ENCODE measurements around the gene KIAA0319L.

The KIAA0319L gene

GRCh38 chr1:35557118-35557610 is at the start of gene KIAA0319L:
Gene KIAA0319L, minus strand, starts transcription at chr1:35557403. Its CDS starts 2,912 bp downstream, at chr1:35554491.
- Mint-ChIP-seq H3K9me3 (no peaks in the 10 kb centered on the region), H3K4me3 (peak within 1 kb of the TSS; percentile 98), H3K36me3 (peaks cover 59% of the 10 kb centered on the region), H3K27ac (peak within 1 kb of the TSS; percentile 99), H3K4me1 (peaks cover 66% of the 10 kb centered on the region)
- ATAC-seq (peak; percentile 82), DNase-seq (ENCODE audit: low spot score in 2 of 2) (peak; percentile 88 to 97)

DNA sequence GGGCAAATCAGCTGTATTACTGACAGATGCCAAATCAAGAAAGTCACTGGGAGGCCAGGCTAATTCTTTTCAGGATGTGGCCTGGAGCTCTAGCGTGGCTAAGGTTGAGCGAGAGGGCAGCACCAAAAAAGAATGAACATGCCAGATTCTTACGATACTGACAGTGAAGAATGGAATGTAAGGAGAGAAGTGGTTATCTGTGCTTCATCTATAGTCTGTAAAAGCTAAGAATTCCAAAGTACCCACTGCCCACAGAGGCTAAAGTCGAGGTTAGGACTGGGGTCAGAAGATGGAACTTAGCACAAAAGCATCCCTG is 48.6 kb upstream of the KIAA0319L start:
- Mint-ChIP-seq H3K4me3 (no peak overlapping the region), H3K9me3 (no peaks in the 10 kb centered on the region), H3K36me3 (peaks cover 97% of the 10 kb centered on the region), H3K4me1 (peaks cover 8% of the 10 kb centered on the region), H3K27ac (peak overlapping the region; percentile 78)
- ATAC-seq: no peak
- DNase-seq (ENCODE audit: low spot score in 2 of 2): no peak

DNA sequence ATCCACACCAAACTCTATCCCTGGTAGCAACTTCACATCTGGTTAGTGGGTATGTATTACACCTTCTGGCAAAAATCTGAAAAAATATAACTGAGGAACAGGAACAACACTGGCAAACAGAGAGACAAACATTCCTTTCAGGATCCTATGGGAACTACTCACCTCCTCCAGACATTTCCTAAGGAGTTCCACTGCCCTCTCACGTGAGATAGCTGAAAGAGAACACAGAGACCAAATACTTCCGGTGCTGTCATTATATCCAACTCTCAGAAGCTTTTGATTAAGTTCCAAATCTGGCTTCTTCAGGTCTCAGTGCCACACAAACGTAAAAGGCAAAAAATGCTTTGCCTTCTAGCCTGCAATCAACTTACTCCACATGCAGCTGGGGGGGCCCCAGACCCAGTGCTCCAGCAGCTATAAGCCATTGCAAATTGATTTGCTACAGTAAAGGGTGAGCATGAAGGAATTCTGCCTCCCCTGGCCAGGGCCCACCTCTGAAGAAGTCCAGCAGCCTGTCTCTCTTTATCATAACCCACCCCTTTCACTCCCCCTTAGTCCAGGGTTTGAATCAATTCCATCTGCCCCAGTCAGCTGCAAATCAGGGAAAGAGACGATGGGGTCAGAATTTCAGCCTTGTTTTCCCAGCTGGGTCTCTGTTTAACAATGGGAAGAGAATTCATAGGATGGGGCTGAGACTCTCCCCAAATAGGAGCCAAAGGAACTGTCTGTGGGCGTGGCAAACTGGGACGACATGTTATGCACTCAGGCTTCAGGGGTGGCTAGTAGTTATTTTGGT is 48.1 kb upstream of the KIAA0319L start:
- Mint-ChIP-seq H3K27ac (peak overlapping the region; percentile 78), H3K36me3 (peaks cover 97% of the 10 kb centered on the region), H3K4me1 (peaks cover 8% of the 10 kb centered on the region), H3K9me3 (no peaks in the 10 kb centered on the region), H3K4me3 (no peak overlapping the region)
- ATAC-seq (no peak), DNase-seq (ENCODE audit: low spot score in 2 of 2) (no peak)

GRCh38 chr1:35603941-35604340 is 46.7 kb upstream of the KIAA0319L start:
- no peaks in the 10 kb centered on the region for H3K9me3 Mint-ChIP-seq
- DNase-seq (ENCODE audit: low spot score in 2 of 2) (no peak), ATAC-seq (no peak)
- no peak overlapping the region for H3K4me3 Mint-ChIP-seq
- peaks cover 97% of the 10 kb centered on the region for H3K36me3 Mint-ChIP-seq
- peaks cover 8% of the 10 kb centered on the region for H3K4me1 Mint-ChIP-seq
- H3K27ac Mint-ChIP-seq: no peak overlapping the region

- Mint-ChIP-seq H3K4me3 (no peak overlapping the region), H3K27ac (no peak overlapping the region), H3K36me3 (peaks cover 97% of the 10 kb centered on the region), H3K9me3 (no peaks in the 10 kb centered on the region), H3K4me1 (peaks cover 8% of the 10 kb centered on the region)
- DNase-seq (ENCODE audit: low spot score in 2 of 2) (no peak), ATAC-seq (no peak)
Observed at GRCh38 chr1:35603468-35603867, 46.3 kb upstream of the KIAA0319L start.

DNA sequence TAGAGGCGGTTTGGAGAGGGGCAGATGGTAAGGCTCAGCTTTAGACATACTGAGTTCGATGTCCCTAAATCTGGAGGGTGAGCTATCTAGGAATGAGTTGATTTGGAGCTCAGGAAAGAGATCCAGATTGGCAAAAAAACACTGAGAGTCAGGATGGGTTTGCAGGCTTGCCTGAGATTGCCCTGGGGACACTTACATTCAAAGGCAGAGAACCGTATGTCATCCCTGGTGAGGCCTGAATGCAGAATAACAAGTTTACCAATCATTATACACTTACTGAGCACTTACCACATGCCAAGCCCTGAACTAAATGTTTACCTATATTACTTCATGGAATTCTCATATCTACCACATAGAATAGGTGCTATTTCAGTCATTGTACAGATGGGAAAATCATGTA is 43.4 kb upstream of the KIAA0319L start:
- H3K9me3 Mint-ChIP-seq: no peaks in the 10 kb centered on the region
- no peak overlapping the region for H3K27ac Mint-ChIP-seq
- H3K4me1 Mint-ChIP-seq: no peaks in the 10 kb centered on the region
- no peak overlapping the region for H3K4me3 Mint-ChIP-seq
- ATAC-seq (no peak), DNase-seq (ENCODE audit: low spot score in 2 of 2) (no peak)
- peaks cover 68% of the 10 kb centered on the region for H3K36me3 Mint-ChIP-seq

DNA sequence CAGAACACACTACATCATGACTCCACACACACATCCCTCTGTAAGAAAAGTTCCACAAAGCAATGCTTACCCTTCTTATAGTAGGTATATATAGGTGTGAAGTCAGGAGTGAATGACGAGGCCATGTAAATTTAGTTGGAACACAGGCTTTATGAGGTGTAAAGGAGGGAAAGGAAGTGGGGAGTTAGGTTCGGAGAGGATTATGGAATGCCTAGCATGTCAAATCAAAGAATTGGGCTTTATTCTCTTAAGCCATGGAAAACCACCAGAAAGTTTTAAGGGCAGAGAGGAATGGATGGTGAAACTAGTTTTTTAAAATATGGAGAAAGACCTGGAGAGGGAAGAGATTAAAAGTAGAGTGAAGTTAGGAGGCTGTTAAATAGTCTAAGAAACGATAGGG is 42.2 kb upstream of the KIAA0319L start:
- Mint-ChIP-seq H3K27ac (no peak overlapping the region), H3K4me3 (no peak overlapping the region), H3K9me3 (no peaks in the 10 kb centered on the region), H3K4me1 (no peaks in the 10 kb centered on the region), H3K36me3 (peaks cover 59% of the 10 kb centered on the region)
- DNase-seq (ENCODE audit: low spot score in 2 of 2): no peak
- no peak for ATAC-seq

DNA sequence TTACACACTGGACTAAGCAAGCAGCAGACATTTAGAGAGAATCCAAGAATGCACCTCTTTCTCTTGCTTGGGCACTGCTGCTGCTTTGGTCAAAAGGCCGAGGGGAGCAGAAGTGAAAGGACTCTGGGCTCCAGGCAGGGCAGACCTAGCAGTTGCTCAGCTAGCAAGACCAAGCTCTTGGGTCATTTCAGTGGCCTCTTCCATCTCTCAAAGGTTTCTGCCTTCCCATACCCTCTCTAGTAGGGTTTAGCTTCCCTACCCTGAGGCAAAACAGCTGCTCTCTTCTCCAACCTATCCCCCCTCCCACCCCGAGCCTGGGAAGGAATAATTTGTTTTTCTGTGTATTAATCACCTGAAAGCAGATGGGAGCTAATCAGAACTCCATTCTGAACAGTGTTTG is 41.7 kb upstream of the KIAA0319L start:
- Mint-ChIP-seq H3K4me3 (no peak overlapping the region), H3K27ac (no peak overlapping the region), H3K4me1 (no peaks in the 10 kb centered on the region), H3K9me3 (no peaks in the 10 kb centered on the region), H3K36me3 (peaks cover 54% of the 10 kb centered on the region)
- ATAC-seq: no peak
- DNase-seq (ENCODE audit: low spot score in 2 of 2): no peak

GRCh38 chr1:35597870-35598269 is 40.7 kb upstream of the KIAA0319L start:
- H3K4me3 Mint-ChIP-seq: no peak overlapping the region
- no peak for DNase-seq (ENCODE audit: low spot score in 2 of 2)
- H3K36me3 Mint-ChIP-seq: peaks cover 46% of the 10 kb centered on the region
- no peak overlapping the region for H3K27ac Mint-ChIP-seq
- no peaks in the 10 kb centered on the region for H3K9me3 Mint-ChIP-seq
- peaks cover 7% of the 10 kb centered on the region for H3K4me1 Mint-ChIP-seq
- ATAC-seq: no peak

- H3K27ac Mint-ChIP-seq: peak overlapping the region; percentile 75
- H3K4me3 Mint-ChIP-seq: no peak overlapping the region
- H3K4me1 Mint-ChIP-seq: peaks cover 11% of the 10 kb centered on the region
- ATAC-seq (no peak), DNase-seq (ENCODE audit: low spot score in 2 of 2) (no peak)
- H3K9me3 Mint-ChIP-seq: no peaks in the 10 kb centered on the region
- H3K36me3 Mint-ChIP-seq: peaks cover 28% of the 10 kb centered on the region
Observed at GRCh38 chr1:35595684-35596083, 38.5 kb upstream of the KIAA0319L start.

DNA sequence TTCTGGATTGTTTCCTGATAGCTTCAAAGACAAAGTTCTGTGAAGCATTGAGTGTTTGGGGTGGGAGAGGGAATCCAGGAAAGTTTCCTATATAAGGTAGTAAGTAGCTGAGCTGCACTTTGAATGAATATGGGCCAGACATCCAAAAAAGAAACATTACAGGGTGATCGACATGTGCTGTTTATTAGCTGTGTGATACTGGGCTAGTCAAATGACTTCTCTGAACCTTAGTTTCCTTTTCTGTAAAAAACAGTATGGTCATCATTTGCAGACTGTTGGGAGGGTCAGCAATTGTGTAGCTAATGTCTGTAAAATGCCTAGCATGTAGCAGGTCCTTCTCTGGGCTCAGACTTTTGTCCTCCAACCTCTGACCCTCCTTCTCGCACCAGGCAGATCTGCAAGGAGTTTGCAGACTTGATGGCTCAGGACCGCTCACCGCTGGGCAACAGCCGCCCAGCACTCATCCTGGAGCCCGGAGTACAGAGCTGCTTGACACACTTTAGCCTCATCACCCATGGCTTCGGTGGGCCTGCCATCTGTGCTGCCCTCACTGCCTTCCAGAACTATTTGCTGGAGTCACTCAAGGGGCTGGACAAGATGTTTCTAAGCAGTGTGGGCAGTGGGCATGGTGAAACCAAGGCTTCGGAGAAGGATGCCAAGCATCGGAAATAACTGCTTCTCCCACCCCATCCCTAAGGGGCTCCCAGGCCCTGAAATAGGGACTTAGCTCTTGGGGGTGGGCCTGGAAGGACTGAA is 37.0 kb upstream of the KIAA0319L start:
- DNase-seq (ENCODE audit: low spot score in 2 of 2): no peak
- Mint-ChIP-seq H3K36me3 (peaks cover 13% of the 10 kb centered on the region), H3K9me3 (no peaks in the 10 kb centered on the region), H3K27ac (peak overlapping the region; percentile 75), H3K4me1 (peaks cover 20% of the 10 kb centered on the region), H3K4me3 (no peak overlapping the region)
- no peak for ATAC-seq

GRCh38 chr1:35592991-35593769 is 36.0 kb upstream of the KIAA0319L start:
- Mint-ChIP-seq H3K9me3 (no peaks in the 10 kb centered on the region), H3K36me3 (peaks cover 6% of the 10 kb centered on the region), H3K4me3 (no peak overlapping the region), H3K27ac (peak overlapping the region; percentile 79), H3K4me1 (peaks cover 26% of the 10 kb centered on the region)
- DNase-seq (ENCODE audit: low spot score in 2 of 2) (no peak), ATAC-seq (peak; percentile 66)

GRCh38 chr1:35591211-35591610 is 34.0 kb upstream of the KIAA0319L start:
- no peak for DNase-seq (ENCODE audit: low spot score in 2 of 2)
- ATAC-seq: no peak
- H3K4me1 Mint-ChIP-seq: peaks cover 26% of the 10 kb centered on the region
- H3K9me3 Mint-ChIP-seq: no peaks in the 10 kb centered on the region
- H3K36me3 Mint-ChIP-seq: peaks cover 6% of the 10 kb centered on the region
- no peak overlapping the region for H3K4me3 Mint-ChIP-seq
- H3K27ac Mint-ChIP-seq: no peak overlapping the region

- H3K4me3 Mint-ChIP-seq: no peak overlapping the region
- no peak for DNase-seq (ENCODE audit: low spot score in 2 of 2)
- peaks cover 26% of the 10 kb centered on the region for H3K4me1 Mint-ChIP-seq
- H3K36me3 Mint-ChIP-seq: peaks cover 6% of the 10 kb centered on the region
- ATAC-seq: no peak
- H3K27ac Mint-ChIP-seq: no peak overlapping the region
- no peaks in the 10 kb centered on the region for H3K9me3 Mint-ChIP-seq
Observed at GRCh38 chr1:35590476-35591040, 33.4 kb upstream of the KIAA0319L start.
